SU-DHL-6 (cell line): ENCODE data around the gene TMEM108.

ENCODE experiments used
- CTCF ChIP-seq: fragments of 200-600 bp; sonication (generic); IDR thresholded peaks from one replicate; pipeline ENCODE4 v1.5.1; 2017; ENCODE audit warnings: antibody characterized with exemption, mild to moderate bottlenecking, low read length, moderate library complexity; ENCODE audit not compliant: insufficient read depth, poor library complexity, severe bottlenecking
- EZH2phosphoT487 ChIP-seq: fragments of 200-600 bp; sonication (generic), shearing (Covaris generic); conservative IDR thresholded peaks from 2 replicates; pipeline ENCODE4 v1.6.1; 2018; ENCODE audit warnings: mild to moderate bottlenecking, antibody characterized with exemption, low read length, moderate library complexity, mixed read lengths

- TF ChIP-seq CTCF (no peak), EZH2phosphoT487 (no peak)
Measured at GRCh38 chr3:133408961-133409360, 370.8 kb downstream of the TMEM108 start.
